ENCODE results near the gene SUOX. TPM values are rescaled to one million over a fixed set of nuclear protein-coding genes. Genes with fewer than 3 reads are reported as not detected.

Gene SUOX
- total RNA-seq (ENCODE audit: low replicate concordance) = 28.4 and 34.6 TPM in 2 replicates
- long read RNA-seq, transcript SUOX-201 (5 exons, 2,364 nt) = major isoform, 27 of 70 reads
- long read RNA-seq, transcript SUOX-204 (6 exons, 2,394 nt) = minor isoform, 14 of 70 reads
- long read RNA-seq, partial matches to known transcripts = 1 of 70 reads
- long read RNA-seq, other reads (novel, unspliced or antisense) = 18 of 70 reads

DNA sequence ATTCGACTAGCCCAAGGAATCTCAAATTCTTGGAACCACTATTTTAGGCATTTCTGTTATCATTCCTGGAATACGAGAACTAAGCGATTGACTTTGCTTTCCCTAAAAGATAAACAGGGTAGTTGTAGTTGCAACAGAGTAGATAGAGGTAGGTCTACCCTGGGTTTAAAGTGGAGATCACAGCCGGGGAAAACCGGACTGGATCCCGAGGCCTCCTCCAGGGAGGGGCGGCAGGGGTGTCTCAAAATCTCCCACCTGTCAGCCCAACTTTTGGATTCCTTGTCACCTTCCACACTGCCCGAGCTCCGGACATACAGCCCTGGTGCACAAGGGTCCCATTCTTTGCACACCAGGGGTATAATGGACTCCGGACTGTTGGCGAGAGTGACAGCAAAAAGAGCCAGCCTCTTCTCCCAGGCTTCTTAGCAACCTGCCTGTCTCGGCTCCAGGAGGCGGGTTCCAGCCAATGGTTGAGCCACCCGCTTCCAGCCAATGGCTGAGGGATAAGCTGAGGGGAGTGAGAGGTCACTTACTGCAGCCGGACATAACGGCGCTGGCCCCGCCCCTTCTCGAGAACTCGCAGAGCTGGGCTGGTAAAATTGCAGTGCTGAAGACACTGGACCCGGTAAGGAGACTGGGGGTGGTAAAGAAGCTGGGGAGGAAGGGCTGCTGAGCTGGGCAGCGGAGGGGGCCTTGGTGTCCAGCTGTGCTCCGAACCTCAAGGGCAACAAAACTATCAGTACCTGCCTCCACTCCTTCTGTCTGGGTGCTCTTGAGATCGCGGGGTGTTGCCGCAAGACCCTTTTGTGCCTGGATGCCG is at the start of gene SUOX:
Gene SUOX, plus strand, starts transcription at position 562 of the 820 bp plus-strand sequence. CDS start 4,946 bp downstream, outside the sequence.
- Mint-ChIP-seq H3K36me3 (peaks cover 22% of the 10 kb centered on the region), H3K9me3 (no peaks in the 10 kb centered on the region), H3K27me3 (no peaks in the 10 kb centered on the region), H3K4me1 (ENCODE audit: unreplicated experiment) (peaks cover 21% of the 10 kb centered on the region), H3K27ac (peak within 1 kb of the TSS; percentile 87), H3K4me3 (peak within 1 kb of the TSS; percentile 99)
- peak; percentile 93 for DNase-seq (ENCODE audit: extremely low spot score, unreplicated experiment)
- TF ChIP-seq, protein P1, sequence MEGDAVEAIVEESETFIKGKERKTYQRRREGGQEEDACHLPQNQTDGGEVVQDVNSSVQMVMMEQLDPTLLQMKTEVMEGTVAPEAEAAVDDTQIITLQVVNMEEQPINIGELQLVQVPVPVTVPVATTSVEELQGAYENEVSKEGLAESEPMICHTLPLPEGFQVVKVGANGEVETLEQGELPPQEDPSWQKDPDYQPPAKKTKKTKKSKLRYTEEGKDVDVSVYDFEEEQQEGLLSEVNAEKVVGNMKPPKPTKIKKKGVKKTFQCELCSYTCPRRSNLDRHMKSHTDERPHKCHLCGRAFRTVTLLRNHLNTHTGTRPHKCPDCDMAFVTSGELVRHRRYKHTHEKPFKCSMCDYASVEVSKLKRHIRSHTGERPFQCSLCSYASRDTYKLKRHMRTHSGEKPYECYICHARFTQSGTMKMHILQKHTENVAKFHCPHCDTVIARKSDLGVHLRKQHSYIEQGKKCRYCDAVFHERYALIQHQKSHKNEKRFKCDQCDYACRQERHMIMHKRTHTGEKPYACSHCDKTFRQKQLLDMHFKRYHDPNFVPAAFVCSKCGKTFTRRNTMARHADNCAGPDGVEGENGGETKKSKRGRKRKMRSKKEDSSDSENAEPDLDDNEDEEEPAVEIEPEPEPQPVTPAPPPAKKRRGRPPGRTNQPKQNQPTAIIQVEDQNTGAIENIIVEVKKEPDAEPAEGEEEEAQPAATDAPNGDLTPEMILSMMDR (conservative IDR thresholded peaks at IDR 0.05) = no peak

GRCh38 chr12:55955344-55955743 is 41.7 kb upstream of the SUOX start:
- no peaks in the 10 kb centered on the region for H3K27me3 Mint-ChIP-seq
- no peaks in the 10 kb centered on the region for H3K9me3 Mint-ChIP-seq
- no peak overlapping the region for H3K4me3 Mint-ChIP-seq
- H3K4me1 Mint-ChIP-seq (ENCODE audit: unreplicated experiment) = no peaks in the 10 kb centered on the region
- no peak for DNase-seq (ENCODE audit: extremely low spot score, unreplicated experiment)
- TF ChIP-seq, protein P1 (conservative IDR thresholded peaks at IDR 0.05) = no peak
- peaks cover 9% of the 10 kb centered on the region for H3K36me3 Mint-ChIP-seq
- peak overlapping the region; percentile 8 for H3K27ac Mint-ChIP-seq

DNA sequence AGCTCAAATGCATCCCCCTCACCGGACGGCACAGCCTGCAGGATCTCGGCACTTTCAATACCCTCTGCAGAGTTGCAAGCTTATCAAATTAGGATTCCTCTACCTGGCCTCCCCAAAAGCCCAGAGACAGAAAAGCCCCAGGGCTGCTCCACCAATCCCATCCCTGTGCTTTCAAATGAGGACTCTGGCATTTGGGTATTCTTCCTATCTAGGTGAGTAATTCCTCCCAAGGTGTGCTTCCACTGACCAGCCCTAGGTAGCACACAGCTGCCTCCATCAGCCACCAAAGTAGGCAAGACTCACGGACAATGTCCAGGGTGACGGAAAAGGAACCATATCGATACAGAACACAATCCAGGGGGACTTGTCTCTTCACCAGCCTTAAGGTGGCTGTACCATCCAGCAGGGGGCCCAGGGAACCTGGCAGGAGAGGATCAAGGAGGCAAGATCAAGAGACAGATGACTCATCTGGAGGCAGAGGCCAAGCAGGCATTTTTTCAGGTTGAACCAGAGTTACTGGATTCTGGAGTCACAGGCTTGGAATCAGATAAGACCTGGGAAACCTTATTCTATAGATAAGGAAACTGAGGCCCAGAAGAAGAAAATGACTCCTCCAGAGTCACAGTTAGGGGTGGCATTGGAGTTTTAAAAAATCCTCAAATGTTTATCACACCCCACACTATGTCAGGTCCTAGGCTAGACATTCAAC is 41.1 kb upstream of the SUOX start:
- H3K4me3 Mint-ChIP-seq = peak overlapping the region; percentile 74
- H3K27me3 Mint-ChIP-seq = no peaks in the 10 kb centered on the region
- H3K36me3 Mint-ChIP-seq = peaks cover 9% of the 10 kb centered on the region
- no peaks in the 10 kb centered on the region for H3K4me1 Mint-ChIP-seq (ENCODE audit: unreplicated experiment)
- no peaks in the 10 kb centered on the region for H3K9me3 Mint-ChIP-seq
- peak overlapping the region; percentile 88 for H3K27ac Mint-ChIP-seq
- no peak for DNase-seq (ENCODE audit: extremely low spot score, unreplicated experiment)
- TF ChIP-seq, protein P1 (conservative IDR thresholded peaks at IDR 0.05) = peak; percentile 51

- DNase-seq (ENCODE audit: extremely low spot score, unreplicated experiment) = no peak
- Mint-ChIP-seq H3K36me3 (peaks cover 7% of the 10 kb centered on the region), H3K4me1 (ENCODE audit: unreplicated experiment) (no peaks in the 10 kb centered on the region), H3K4me3 (no peak overlapping the region), H3K27me3 (no peaks in the 10 kb centered on the region), H3K27ac (no peak overlapping the region), H3K9me3 (no peaks in the 10 kb centered on the region)
- TF ChIP-seq, protein P1 (conservative IDR thresholded peaks at IDR 0.05) = no peak
Observed at GRCh38 chr12:55957106-55957859, 39.8 kb upstream of the SUOX start.

GRCh38 chr12:55963760-55964159 is 33.3 kb upstream of the SUOX start:
- H3K27ac Mint-ChIP-seq = no peak overlapping the region
- no peaks in the 10 kb centered on the region for H3K9me3 Mint-ChIP-seq
- no peak for DNase-seq (ENCODE audit: extremely low spot score, unreplicated experiment)
- H3K27me3 Mint-ChIP-seq = no peaks in the 10 kb centered on the region
- H3K4me1 Mint-ChIP-seq (ENCODE audit: unreplicated experiment) = peaks cover 23% of the 10 kb centered on the region
- no peak overlapping the region for H3K4me3 Mint-ChIP-seq
- TF ChIP-seq, protein P1 (conservative IDR thresholded peaks at IDR 0.05) = no peak
- H3K36me3 Mint-ChIP-seq = peaks cover 8% of the 10 kb centered on the region

Data from type B pancreatic cell (in vitro differentiated cells).